Measurements from ENCODE around the gene ZNF24. TPM values are rescaled to one million over a fixed set of nuclear protein-coding genes. Genes with fewer than 3 reads are reported as not detected.
A peak's percentile ranks its signal among the peaks of the same experiment; 100 is the strongest.

The ZNF24 gene
- total RNA-seq, 1 donor from 2014 or later, result 55.3 TPM

DNA sequence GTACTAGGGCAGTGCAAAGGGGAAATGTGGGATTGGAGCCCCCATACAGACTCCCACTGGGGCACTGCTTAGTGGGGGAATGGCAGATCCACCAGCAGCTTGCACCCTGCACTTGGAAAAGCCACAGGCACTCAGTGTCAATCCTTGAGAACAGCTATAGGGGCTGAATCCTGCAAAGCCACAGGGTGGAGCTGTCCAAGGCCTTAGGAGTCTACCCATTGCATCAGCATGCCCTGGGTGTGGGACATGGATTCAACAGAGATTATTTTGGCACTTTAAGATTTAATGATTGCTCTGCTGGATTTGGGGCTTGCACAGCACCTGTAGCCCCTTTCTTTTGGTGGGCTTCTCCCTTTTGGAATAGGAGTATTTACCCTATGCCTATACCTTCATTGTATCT, 8.6 kb upstream of the ZNF24 start:
- TF ChIP-seq, protein P1, sequence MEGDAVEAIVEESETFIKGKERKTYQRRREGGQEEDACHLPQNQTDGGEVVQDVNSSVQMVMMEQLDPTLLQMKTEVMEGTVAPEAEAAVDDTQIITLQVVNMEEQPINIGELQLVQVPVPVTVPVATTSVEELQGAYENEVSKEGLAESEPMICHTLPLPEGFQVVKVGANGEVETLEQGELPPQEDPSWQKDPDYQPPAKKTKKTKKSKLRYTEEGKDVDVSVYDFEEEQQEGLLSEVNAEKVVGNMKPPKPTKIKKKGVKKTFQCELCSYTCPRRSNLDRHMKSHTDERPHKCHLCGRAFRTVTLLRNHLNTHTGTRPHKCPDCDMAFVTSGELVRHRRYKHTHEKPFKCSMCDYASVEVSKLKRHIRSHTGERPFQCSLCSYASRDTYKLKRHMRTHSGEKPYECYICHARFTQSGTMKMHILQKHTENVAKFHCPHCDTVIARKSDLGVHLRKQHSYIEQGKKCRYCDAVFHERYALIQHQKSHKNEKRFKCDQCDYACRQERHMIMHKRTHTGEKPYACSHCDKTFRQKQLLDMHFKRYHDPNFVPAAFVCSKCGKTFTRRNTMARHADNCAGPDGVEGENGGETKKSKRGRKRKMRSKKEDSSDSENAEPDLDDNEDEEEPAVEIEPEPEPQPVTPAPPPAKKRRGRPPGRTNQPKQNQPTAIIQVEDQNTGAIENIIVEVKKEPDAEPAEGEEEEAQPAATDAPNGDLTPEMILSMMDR (IDR thresholded peaks at IDR 0.05; ENCODE audit: unreplicated experiment), result no peak
- Mint-ChIP-seq H3K4me1 (no peaks in the 10 kb centered on the region), H3K9me3 (peaks cover 16% of the 10 kb centered on the region), H3K27me3 (ENCODE audit: low read depth) (peaks cover 2% of the 10 kb centered on the region), H3K27ac (no peak overlapping the region), H3K36me3 (peaks cover 5% of the 10 kb centered on the region), H3K4me3 (no peak overlapping the region)
- DNase-seq (ENCODE audit: low spot score in 2 of 2, unreplicated experiment in 2 of 2), result no peak

DNA sequence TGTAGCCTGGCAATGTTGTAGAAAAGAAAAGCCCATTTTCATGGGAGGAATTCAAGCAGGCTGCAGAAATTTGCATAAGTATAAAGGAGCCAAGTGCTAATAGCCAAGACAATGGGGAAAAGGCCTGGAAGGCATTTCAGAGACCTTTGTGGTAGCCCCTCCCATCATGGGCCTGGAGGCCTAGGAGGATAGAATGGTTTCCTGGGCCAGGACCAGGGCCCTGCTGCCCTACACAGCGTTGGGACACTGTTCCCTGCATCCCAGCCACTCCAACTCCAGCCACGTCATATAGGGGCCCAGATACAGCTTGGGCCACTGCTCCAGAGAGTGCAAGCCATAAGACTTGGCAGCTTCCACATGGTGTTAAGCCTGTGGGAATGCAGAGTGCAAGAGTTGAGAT, 8.1 kb upstream of the ZNF24 start:
- DNase-seq (ENCODE audit: low spot score in 2 of 2, unreplicated experiment in 2 of 2), result no peak
- H3K27me3 Mint-ChIP-seq (ENCODE audit: low read depth), result peaks cover 2% of the 10 kb centered on the region
- H3K27ac Mint-ChIP-seq, result no peak overlapping the region
- TF ChIP-seq, protein P1 (IDR thresholded peaks at IDR 0.05; ENCODE audit: unreplicated experiment), result no peak
- H3K4me1 Mint-ChIP-seq, result no peaks in the 10 kb centered on the region
- peaks cover 16% of the 10 kb centered on the region for H3K9me3 Mint-ChIP-seq
- H3K4me3 Mint-ChIP-seq, result no peak overlapping the region
- H3K36me3 Mint-ChIP-seq, result peaks cover 5% of the 10 kb centered on the region

DNA sequence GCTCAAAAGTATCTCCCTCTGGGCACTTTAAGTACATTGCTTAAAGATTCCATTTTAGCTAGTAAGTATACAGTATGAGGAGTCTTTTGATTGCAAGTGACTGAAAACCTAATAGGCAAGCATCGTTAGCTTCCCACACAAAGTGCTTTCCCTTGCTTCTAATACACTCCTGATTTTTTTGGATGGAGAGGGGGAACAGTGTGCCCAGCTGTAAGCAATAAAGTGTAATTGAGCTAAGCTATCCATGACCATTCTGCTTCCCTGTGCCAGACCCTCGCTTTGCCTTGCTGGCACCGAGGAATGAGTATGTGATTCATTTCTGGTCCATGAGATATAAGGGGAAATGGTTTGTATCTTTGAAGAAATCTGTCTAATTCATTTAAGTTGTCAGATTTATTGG, 3.8 kb upstream of the ZNF24 start:
- no peak overlapping the region for H3K27ac Mint-ChIP-seq
- peaks cover 2% of the 10 kb centered on the region for H3K27me3 Mint-ChIP-seq (ENCODE audit: low read depth)
- H3K36me3 Mint-ChIP-seq, result peaks cover 5% of the 10 kb centered on the region
- no peak for DNase-seq (ENCODE audit: low spot score in 2 of 2, unreplicated experiment in 2 of 2)
- H3K9me3 Mint-ChIP-seq, result peaks cover 13% of the 10 kb centered on the region
- H3K4me3 Mint-ChIP-seq, result no peak overlapping the region
- TF ChIP-seq, protein P1 (IDR thresholded peaks at IDR 0.05; ENCODE audit: unreplicated experiment), result no peak
- H3K4me1 Mint-ChIP-seq, result peaks cover 17% of the 10 kb centered on the region

DNA sequence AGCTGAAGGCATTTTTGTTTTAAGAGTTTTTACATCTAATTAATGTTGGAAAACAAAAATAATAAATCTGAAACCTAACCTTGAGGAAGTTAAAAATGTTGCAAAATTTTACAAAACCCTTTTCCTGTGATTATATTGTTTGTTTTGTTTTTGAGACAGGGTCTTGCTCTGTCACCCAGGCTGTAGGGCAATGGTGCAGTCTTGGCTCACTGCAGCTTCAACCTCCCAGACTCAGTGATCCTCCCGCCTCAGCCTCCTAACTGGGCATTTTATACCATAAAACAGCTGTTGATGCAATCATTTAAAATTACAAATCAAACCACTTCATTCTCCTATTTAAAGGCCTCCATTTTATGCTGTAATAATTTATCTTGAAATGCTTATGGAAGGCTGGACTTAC, 1.7 kb upstream of the ZNF24 start:
- Mint-ChIP-seq H3K36me3 (no peaks in the 10 kb centered on the region), H3K4me1 (peaks cover 25% of the 10 kb centered on the region), H3K9me3 (no peaks in the 10 kb centered on the region), H3K4me3 (no peak overlapping the region), H3K27me3 (ENCODE audit: low read depth) (peaks cover 2% of the 10 kb centered on the region), H3K27ac (peak overlapping the region; percentile 77)
- TF ChIP-seq, protein P1 (IDR thresholded peaks at IDR 0.05; ENCODE audit: unreplicated experiment), result no peak
- DNase-seq (ENCODE audit: low spot score in 2 of 2, unreplicated experiment in 2 of 2), result no peak

DNA sequence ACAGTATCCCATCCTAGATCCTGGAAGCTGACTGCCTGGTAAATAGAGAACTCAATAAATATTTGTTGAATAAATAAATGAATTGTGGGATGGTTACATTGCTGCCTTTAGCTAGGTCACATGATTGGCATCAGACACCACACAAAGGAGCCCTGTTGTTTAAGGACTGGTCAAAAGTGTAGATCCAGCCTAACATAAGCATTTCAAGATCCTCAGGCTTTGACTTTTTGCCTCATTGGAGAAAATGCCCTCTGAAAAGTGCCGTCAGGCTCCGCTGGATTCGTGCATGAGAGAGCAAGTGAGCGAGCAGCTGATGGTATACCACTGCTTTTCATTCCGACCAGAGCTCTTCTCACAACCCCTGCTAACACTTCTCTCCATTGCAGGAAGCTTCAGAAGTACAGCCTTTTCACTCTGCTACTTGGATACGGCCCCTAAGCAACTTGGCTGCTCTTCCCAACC, 1.3 kb upstream of the ZNF24 start:
- H3K27me3 Mint-ChIP-seq (ENCODE audit: low read depth), result peaks cover 2% of the 10 kb centered on the region
- H3K27ac Mint-ChIP-seq, result peak overlapping the region; percentile 77
- TF ChIP-seq, protein P1 (IDR thresholded peaks at IDR 0.05; ENCODE audit: unreplicated experiment), result no peak
- H3K36me3 Mint-ChIP-seq, result peaks cover under 1% of the 10 kb centered on the region
- DNase-seq (ENCODE audit: low spot score in 2 of 2, unreplicated experiment in 2 of 2), result no peak
- H3K4me1 Mint-ChIP-seq, result peaks cover 25% of the 10 kb centered on the region
- H3K9me3 Mint-ChIP-seq, result no peaks in the 10 kb centered on the region
- H3K4me3 Mint-ChIP-seq, result peak overlapping the region; percentile 97
